Hepatic stellate cell (primary cell): ENCODE measurements around the gene TRIM24.

Experiments
- DNase-seq: peaks from one replicate; pipeline ENCODE4 v3.0.0; 2011; ENCODE audit warnings: low spot score

Gene TRIM24

DNA sequence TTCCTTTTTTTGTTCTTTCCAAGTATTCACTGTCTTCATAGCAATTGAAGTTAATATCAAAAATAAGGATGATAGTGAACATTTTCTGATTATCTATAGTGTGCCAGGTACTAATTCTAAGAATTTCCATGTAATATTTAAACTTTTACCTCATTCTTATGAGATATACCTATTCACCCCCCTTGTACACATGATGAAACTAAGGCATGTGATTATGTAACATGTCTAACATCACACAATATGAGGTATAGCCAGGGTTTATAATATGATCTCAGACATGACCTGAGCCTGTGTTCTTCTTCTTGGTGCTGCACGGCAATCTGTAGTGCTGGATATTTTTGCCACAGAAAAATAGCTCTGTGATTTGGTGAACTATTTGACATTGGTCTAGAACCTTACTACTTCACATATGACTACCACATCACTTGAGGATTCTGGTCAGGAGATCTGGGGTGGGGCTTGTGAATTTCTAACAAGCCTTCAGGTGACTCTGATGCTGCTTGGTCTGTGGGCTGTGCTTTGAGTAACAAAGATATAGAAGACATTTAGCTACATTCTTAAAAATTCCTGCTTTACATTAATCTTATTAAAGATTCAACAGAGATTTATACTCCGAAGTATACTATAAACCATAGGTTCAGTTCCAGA lies 79.1 kb downstream of the TRIM24 start:
- no peak for DNase-seq

GRCh38 chr7:138542183-138542582 lies 82.1 kb downstream of the TRIM24 start:
- DNase-seq, result no peak

DNA sequence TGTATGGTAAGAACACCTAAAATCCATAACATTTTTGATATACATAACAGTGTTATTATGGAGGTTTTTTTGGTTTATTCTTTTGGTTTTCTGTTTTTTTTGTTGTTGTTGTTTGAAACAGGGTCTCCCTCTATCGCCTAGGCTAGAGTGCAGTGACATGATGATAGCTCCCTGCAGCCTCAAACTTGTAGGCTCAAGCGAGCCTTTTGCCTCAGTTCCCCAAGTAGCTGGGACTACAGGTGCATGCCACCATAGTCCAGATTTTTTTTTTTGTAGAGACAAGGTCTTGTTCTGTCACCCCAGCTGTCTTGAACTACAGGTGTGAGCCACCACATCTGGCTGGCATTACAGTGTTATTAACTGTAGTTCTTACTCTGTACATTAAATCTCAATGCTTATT lies 83.7 kb downstream of the TRIM24 start:
- DNase-seq, result no peak

- no peak for DNase-seq
These were observed 85.1 kb downstream of the TRIM24 start for GRCh38 chr7:138545123-138545522.

DNA sequence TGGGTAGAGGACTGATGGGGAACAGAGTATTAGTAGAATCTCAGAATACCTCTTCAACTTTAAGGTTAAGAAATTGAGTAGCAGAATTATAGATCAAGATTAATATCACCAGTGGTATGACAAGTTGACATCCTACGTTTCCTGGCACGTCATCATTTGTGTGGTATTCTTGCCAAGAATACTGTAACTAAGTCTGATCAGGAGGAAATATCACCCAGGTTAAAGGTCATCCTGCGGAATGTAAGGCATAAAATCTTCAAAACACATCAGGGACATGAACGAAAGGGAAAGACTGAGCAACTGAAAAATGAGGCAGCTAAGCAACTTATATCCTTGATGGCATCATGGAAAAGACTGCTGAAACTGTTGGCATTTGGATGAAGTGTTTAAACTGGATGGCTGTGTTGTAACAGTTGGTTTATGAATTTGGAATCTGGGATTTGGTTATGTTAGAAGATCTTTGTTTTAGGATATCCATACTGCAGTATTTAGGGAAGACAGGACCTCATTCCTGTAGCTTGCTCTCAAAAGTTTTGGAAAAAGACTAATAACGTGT lies 86.1 kb downstream of the TRIM24 start:
- no peak for DNase-seq

- DNase-seq, result no peak
These were observed 86.8 kb downstream of the TRIM24 start for GRCh38 chr7:138546829-138547228.

GRCh38 chr7:138549082-138549481 lies 89.0 kb downstream of the TRIM24 start:
- no peak for DNase-seq

DNA sequence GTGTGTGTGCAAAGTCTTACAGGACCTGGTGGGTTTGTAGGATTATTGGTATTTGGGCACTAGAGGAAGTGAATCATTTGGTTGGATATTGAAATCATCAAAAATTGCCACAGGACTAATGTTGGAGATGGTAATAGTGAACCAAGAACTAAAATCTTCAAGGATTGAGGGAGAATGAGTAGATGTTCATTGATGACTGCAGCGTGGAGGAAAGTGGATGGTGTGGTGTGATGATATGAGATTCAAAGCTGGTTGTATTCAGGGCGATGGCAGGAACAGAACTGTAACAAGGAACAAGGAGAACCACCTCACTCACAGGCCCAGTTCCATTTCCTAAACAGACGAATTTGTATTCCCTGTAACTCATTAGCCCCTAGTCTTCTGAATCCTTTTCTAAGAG lies 90.3 kb downstream of the TRIM24 start:
- no peak for DNase-seq

DNA sequence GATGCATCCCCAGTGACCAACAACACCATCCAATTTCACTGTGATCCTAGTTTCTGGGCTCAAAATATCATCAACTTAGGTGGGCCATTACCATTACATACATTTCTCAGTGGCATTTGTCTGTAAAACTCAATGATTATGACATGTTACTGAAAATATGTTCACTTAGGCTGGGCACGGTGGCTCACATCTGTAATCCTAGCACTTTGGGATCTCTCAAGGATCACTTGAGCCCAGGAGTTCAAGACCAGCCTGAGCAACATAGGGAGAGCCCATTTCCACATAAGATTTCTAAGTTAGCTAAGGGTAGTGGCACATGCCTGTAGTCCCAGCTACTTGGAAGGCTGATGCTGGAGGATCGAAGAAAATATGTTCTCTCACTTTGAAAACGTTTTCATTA lies 91.0 kb downstream of the TRIM24 start:
- no peak for DNase-seq

- no peak for DNase-seq
These were observed 93.7 kb downstream of the TRIM24 start for GRCh38 chr7:138553805-138554204.

DNA sequence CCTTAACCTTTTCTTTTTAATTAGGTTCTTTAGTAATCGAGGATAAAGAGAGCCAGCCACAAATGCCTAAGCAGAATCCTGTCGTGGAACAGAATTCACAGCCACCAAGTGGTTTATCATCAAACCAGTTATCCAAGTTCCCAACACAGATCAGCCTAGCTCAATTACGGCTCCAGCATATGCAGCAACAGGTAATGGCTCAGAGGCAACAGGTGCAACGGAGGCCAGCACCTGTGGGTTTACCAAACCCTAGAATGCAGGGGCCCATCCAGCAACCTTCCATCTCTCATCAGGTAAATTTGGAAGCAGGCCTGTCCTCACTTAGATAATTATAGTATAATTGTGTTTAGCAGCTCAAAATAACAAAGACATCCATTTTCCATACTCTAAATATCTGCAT lies 94.6 kb downstream of the TRIM24 start:
- no peak for DNase-seq

GRCh38 chr7:138555684-138556083 lies 95.6 kb downstream of the TRIM24 start:
- no peak for DNase-seq

- DNase-seq, result no peak
These were observed 96.9 kb downstream of the TRIM24 start for GRCh38 chr7:138556771-138557484.

- no peak for DNase-seq
These were observed 99.4 kb downstream of the TRIM24 start for GRCh38 chr7:138559448-138559847.

DNA sequence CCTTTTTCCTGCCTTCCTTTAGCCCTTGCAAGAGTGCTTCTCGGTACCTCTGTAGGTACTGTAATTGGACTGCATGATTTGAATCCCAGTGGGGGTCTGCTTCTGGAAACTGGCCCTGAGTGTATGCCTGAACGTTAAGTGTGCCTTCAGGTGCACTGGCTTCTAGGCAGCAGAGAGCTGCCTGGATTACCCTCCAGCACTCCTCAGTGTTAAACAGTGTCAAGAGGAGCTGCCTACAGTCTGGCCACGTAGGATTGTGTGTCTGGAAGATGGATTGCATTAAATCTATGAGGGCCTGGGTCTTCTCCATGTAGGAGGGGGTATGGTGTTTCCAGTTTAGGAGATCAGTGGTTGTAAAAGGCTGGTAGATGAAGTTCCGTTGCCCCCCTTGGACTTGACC lies 103.7 kb downstream of the TRIM24 start:
- no peak for DNase-seq

DNA sequence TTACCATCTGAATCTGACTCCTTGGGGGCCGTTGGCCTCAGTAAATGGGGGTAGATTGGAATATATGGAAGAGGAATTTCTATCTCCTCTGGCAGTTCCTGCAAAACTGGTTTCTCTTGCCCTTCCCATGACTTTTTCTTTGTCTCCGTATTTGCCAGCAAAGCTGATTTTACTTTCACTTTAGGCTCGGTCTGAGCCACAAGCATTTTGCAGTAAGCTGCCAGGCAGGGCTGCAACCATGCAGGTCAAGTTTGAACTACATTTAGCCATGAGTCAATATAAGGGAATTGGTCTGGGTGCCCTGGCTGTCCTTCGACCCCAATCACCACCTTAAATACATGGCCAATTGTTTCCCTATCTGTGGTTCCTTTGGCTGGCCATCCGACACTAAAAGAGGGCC lies 104.3 kb downstream of the TRIM24 start:
- no peak for DNase-seq

- no peak for DNase-seq
These were observed 105.0 kb downstream of the TRIM24 start for GRCh38 chr7:138565071-138565450.

- DNase-seq, result no peak
These were observed 105.5 kb downstream of the TRIM24 start for GRCh38 chr7:138565451-138566114.

DNA sequence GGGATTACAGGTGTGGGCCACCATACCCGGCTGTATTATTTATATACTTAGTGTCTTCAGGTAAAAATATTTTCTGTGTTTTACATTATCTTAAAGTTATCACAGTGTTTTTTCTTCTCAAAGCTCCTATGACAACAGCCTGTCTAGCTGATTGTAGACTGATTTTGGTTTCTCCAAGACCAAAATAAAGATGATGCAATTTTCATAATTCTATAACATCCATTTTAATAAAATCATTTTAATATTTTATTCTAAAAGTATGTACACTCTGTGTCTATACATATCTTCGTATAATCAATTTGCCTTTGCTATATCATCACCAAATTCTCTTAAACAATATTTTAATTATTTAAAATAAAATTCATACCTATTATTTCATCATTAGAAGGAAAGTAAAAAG lies 108.6 kb downstream of the TRIM24 start:
- DNase-seq, result no peak

GRCh38 chr7:138569418-138569817 lies 109.4 kb downstream of the TRIM24 start:
- DNase-seq, result no peak

GRCh38 chr7:138570715-138571114 lies 110.7 kb downstream of the TRIM24 start:
- DNase-seq, result no peak

DNA sequence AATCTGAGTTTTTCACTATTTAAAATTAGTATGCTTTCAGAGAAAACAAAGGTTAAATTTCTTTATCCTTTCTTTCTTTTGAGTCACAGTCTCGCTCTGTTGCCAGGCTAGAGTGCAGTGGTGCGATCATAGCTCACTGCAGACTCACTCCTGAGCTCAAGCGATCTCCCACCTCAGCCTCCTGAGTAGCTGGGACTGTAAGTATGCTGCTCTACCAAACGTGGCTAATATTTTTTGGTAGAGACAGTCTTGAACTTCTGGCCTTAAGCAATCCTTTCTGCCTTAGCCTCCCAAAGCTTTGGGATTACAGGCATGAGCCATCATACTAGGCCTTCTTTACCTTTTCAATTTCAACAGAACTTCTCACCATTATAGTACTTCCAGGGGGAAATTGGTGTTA lies 113.7 kb downstream of the TRIM24 start:
- DNase-seq, result no peak

GRCh38 chr7:138575897-138576428 lies 115.9 kb downstream of the TRIM24 start:
- no peak for DNase-seq
